Kidney (tissue), 14 donors: ENCODE data around the gene TTLL9. TPM values are rescaled to one million over a fixed set of nuclear protein-coding genes. Genes with fewer than 3 reads are reported as not detected.

Experiments used
- DNase-seq, 5 donors: peaks; one replicate each; pipeline ENCODE4 v3.0.0-alpha.2; 2013 to 2020
- FAIRE-seq: peaks from 2 replicates; lab custom pipeline; 2012; peaks lifted over from hg19 to GRCh38; lab: Jason Lieb, UNC
- H3K27ac ChIP-seq, 2 donors: one replicate each; pipeline ENCODE4 v1.7.0; 2013; ENCODE audit warnings: low read depth in 2 of 2, low read length in 2 of 2, inconsistent platforms in 1 of 2
- H3K27me3 ChIP-seq: one replicate; pipeline ENCODE4 v1.7.1; 2013; ENCODE audit warnings: low read length, inconsistent platforms; ENCODE audit not compliant: control insufficient read depth, insufficient read depth
- H3K36me3 ChIP-seq, 3 donors: one replicate each; pipeline versions ENCODE4 v1.7.0 to v1.7.1; 2013; ENCODE audit warnings: low read length in 3 of 3, control low read depth in 1 of 3, inconsistent platforms in 1 of 3; ENCODE audit not compliant: insufficient read depth in 3 of 3, control insufficient read depth in 2 of 3
- H3K4me1 ChIP-seq, 3 donors: one replicate each; pipeline versions ENCODE4 v1.7.0 to v1.7.1; 2013; ENCODE audit warnings: low read length in 3 of 3, inconsistent platforms in 1 of 3, low read depth in 1 of 3; ENCODE audit not compliant: control insufficient read depth in 2 of 3, insufficient read depth in 2 of 3
- H3K4me3 ChIP-seq, 3 donors: one replicate each; pipeline versions ENCODE4 v1.7.0 to v1.8.1; 2013; ENCODE audit warnings: low read length in 3 of 3, control low read depth in 1 of 3, inconsistent platforms in 1 of 3
- H3K9ac ChIP-seq, 3 donors: one replicate each; pipeline versions ENCODE4 v1.7.0 to v1.7.1; 2013; ENCODE audit warnings: low read length in 3 of 3, control low read depth in 1 of 3, inconsistent platforms in 1 of 3
- H3K9me3 ChIP-seq, 3 donors: one replicate each; pipeline versions ENCODE4 v1.7.0 to v1.7.1; 2013; ENCODE audit warnings: low read length in 3 of 3, control low read depth in 1 of 3, inconsistent platforms in 1 of 3; ENCODE audit not compliant: control insufficient read depth in 2 of 3, insufficient read depth in 1 of 3
- intact Hi-C: fragments of 100-400 bp; cut with DNase I; formaldehyde crosslinking; loops from one replicate; pipeline ENCODE4 v1.11.1; 2022
- polyA plus RNA-seq: library from polyadenylated mRNA; stranded (reverse); fragments of 350-450 nt; fragmentation: Illumina TruSeq; extraction: RNeasy Lipid Tissue Mini Kit (QIAGEN cat#74804); gene quantifications from one replicate; pipeline ENCODE4 v1.2.3, GENCODE V29; 2014; ENCODE audit warnings: low read depth, low replicate concordance; ENCODE audit not compliant: insufficient read depth
- total RNA-seq: library from RNA; stranded (reverse); fragmentation: NEBNext Ultra II Directional; extraction: Animal tissue kit (Norgen Biotek cat#: 25700); gene quantifications from one replicate; pipeline ENCODE4 v1.2.1, GENCODE V29; 2021
- TF ChIP-seq, protein P1 (sequence below): IDR thresholded peaks from 3 replicates; pipeline ENCODE4 v1.5.1; 2012; ENCODE audit warnings: mild to moderate bottlenecking, moderate library complexity, borderline replicate concordance; ENCODE audit not compliant: insufficient read depth; ENCODE audit errors: extremely low read depth
- donor health status: control.
- donor health status: control.
- donor health status: control.
- donor health status: control.
- donor health status: control.
- donor health status: DM: yes; HTN: yes; CAD: no.
- donor health status: Normal renal cell carcinoma (clear cell type).

Gene TTLL9
- total and polyA plus RNA-seq, 2 donors from 2014 or later = 0.82 to 1.9 TPM

DNA sequence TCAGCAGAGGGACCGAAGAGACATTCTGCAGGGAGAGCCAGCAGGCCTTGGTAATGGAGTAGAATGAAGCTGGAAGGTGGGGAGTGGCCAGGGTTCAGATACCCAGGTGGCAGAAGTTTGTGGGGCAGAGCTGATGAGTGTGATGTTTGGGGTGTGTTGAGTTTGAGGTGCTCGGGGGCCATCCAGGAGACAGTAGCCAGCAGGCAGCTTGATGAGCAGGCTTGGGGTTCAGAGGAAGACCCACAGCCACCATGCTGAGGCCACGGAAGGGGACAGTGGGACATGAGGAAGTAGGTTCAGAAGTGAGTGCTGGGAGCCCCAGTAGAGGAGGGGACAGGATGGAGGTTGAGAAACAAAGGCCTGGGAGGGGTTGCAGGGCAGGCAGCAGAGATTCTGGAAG, 13.9 kb upstream of the TTLL9 start:
- intact Hi-C loops = no loop called here
- Histone ChIP-seq H3K4me3 (no peak overlapping the region), H3K36me3 (no peaks in the 10 kb centered on the region), H3K27ac (no peak overlapping the region), H3K9ac (no peak overlapping the region), H3K4me1 (peaks cover 0 to 20% (median 8%) of the 10 kb centered on the region in 3 donors), H3K9me3 (no peaks in the 10 kb centered on the region), H3K27me3 (no peaks in the 10 kb centered on the region)
- DNase-seq (no peak), FAIRE-seq (no peak)
- TF ChIP-seq, protein P1, sequence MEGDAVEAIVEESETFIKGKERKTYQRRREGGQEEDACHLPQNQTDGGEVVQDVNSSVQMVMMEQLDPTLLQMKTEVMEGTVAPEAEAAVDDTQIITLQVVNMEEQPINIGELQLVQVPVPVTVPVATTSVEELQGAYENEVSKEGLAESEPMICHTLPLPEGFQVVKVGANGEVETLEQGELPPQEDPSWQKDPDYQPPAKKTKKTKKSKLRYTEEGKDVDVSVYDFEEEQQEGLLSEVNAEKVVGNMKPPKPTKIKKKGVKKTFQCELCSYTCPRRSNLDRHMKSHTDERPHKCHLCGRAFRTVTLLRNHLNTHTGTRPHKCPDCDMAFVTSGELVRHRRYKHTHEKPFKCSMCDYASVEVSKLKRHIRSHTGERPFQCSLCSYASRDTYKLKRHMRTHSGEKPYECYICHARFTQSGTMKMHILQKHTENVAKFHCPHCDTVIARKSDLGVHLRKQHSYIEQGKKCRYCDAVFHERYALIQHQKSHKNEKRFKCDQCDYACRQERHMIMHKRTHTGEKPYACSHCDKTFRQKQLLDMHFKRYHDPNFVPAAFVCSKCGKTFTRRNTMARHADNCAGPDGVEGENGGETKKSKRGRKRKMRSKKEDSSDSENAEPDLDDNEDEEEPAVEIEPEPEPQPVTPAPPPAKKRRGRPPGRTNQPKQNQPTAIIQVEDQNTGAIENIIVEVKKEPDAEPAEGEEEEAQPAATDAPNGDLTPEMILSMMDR = no peak

DNA sequence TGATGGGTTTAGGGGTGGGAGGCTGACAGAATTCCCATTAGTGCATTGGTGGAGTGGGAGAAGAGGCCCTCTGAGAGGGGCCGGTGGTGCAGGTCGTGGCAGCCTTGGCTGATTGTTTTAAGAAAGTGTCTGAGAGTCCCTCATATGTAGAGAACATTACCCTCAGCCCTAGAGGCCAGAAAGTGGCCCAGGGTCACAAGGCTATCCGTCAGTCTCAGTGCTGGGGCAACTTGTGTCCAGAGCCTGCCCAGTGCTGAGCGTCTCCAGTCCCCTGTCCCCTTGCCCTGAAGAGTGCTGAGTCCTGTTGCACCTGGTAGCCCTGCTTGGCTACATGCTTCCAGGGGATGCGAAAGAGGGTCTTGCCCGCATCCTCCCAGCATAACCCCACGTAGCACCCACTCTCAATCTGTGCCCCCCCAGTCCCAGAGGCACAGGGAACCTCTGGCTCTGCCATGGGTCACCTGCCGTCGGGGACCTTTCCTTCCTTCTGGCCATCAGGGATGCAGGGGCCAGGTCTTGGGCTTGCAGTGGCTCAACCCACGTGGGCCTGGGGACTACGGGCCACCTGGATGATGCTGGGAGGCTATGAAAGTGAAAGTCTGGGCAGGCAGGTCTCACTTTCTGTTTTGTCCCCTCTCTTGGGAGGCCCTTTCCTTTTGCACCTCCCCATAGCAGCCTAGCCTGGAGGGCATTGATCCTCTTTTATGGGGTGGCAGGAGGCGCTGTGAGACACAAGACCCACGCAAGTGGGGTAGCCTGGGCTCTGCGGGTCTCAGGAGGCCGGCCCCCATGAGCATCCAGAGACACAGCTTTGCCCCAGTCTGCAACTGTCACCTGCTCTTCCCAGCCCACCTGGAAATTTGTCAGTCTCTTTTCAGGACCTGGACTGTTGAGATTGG, 12.3 kb upstream of the TTLL9 start:
- TF ChIP-seq, protein P1 = no peak
- H3K4me3 ChIP-seq = no peak overlapping the region
- H3K9ac ChIP-seq = no peak overlapping the region
- DNase-seq (peak in 2 of 5 donors; percentile 31 to 32), FAIRE-seq (no peak)
- peaks cover 0 to 25% (median 8%) of the 10 kb centered on the region in 3 donors for H3K4me1 ChIP-seq
- no peak overlapping the region for H3K27ac ChIP-seq
- no peaks in the 10 kb centered on the region for H3K9me3 ChIP-seq
- no peaks in the 10 kb centered on the region for H3K36me3 ChIP-seq
- intact Hi-C loops = no loop called here
- no peaks in the 10 kb centered on the region for H3K27me3 ChIP-seq

DNA sequence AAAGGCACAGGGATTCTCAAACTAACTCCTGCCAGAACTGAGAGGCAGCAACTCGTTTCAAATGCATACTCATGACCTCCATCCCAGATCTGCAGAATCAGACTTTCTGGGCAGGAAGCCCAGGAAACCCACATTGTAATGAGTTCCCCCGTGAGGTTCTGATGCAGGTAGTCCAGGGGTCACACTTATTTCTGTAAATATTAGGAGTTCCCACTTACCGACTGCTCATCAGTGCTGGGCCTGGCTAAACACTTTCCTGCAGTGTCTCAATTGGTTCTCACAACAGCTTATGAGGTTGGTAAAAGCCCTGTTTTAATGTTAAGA, 11.7 kb upstream of the TTLL9 start:
- Histone ChIP-seq H3K4me3 (no peak overlapping the region), H3K9ac (no peak overlapping the region), H3K27me3 (no peaks in the 10 kb centered on the region), H3K9me3 (no peaks in the 10 kb centered on the region), H3K36me3 (peaks cover 0 to 2% (median 0%) of the 10 kb centered on the region in 3 donors), H3K4me1 (peaks cover 0 to 25% (median 8%) of the 10 kb centered on the region in 3 donors), H3K27ac (peak overlapping the region in 1 of 2 donors; percentile 34)
- TF ChIP-seq, protein P1 = no peak
- FAIRE-seq (no peak), DNase-seq (no peak)
- intact Hi-C loops = no loop called here
